DOHH2 (cell line): Measurements from ENCODE around the gene IFITM10.

ENCODE experiments used
- EZH2phosphoT487 ChIP-seq: fragments of 200-600 bp; sonication (generic); IDR thresholded peaks from 2 replicates; pipeline ENCODE4 v1.6.1; 2017; ENCODE audit warnings: borderline replicate concordance, mild to moderate bottlenecking, antibody characterized with exemption, low read length, moderate library complexity, mixed read lengths
- TF ChIP-seq, protein P1 (sequence below): fragments of 200-600 bp; sonication (generic); IDR thresholded peaks from one replicate; pipeline ENCODE4 v1.5.1; 2014; ENCODE audit warnings: antibody characterized with exemption, mild to moderate bottlenecking, low read depth, low read length; ENCODE audit not compliant: poor library complexity, severe bottlenecking

DNA sequence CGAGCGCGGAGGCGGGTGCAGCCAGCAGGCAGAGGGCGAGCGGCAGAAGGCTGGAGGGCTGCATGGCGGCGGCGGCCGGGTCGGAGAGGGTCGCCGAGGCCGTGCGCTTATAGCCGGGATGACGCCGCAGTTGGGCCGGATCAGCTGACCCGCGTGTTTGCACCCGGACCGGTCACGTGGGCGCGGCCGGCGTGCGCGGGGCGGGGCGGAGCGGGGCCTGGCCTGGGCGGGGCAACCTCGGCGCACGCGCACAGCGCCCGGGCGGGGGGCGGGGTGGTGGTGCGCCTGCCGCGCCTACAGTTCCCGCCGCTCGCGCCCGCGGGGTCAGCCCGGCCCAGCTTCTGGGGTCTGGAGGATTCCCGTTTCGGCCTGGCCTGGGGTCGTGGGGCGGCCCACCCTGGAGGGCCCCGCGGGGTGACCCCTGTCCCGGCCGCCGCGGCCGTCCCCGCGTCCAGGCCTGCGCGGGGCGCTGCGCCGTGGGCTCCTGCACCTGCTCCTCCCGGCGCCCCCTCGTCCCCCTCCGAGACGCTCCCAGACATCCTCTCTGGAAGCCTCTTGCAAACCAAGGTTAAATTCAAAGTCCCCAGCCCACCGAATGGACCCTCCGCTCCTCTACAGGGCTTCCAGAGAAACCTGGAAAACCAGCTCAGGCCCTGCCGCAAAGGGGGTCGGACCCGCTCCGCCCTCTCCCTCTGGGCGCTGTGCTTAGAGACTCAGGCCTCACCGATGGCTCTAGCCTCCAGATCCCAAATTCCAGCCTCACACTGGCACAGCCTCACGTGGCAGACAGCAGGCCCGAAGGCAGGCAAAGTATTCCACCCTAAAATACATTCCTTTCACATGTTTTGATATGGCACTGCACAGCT is 13.6 kb upstream of the IFITM10 start, which contains the start of gene CTSD:
- TF ChIP-seq, protein P1, sequence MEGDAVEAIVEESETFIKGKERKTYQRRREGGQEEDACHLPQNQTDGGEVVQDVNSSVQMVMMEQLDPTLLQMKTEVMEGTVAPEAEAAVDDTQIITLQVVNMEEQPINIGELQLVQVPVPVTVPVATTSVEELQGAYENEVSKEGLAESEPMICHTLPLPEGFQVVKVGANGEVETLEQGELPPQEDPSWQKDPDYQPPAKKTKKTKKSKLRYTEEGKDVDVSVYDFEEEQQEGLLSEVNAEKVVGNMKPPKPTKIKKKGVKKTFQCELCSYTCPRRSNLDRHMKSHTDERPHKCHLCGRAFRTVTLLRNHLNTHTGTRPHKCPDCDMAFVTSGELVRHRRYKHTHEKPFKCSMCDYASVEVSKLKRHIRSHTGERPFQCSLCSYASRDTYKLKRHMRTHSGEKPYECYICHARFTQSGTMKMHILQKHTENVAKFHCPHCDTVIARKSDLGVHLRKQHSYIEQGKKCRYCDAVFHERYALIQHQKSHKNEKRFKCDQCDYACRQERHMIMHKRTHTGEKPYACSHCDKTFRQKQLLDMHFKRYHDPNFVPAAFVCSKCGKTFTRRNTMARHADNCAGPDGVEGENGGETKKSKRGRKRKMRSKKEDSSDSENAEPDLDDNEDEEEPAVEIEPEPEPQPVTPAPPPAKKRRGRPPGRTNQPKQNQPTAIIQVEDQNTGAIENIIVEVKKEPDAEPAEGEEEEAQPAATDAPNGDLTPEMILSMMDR, result no peak
- TF ChIP-seq EZH2phosphoT487, result no peak
